GM23338 (cell line): ENCODE data around the gene IL12A. TPM values are rescaled to one million over a fixed set of nuclear protein-coding genes. Genes with fewer than 3 reads are reported as not detected.

Experiments used
- ATAC-seq: fragments of 200-7000 bp; cut with Tn5 transposase; 3 replicates; pipeline ENCODE4 v1.9.1; 2020
- DNase-seq: peaks from one replicate; pipeline ENCODE4 v3.0.0-alpha.2; 2015; ENCODE audit warnings: low spot score
- H2AFZ ChIP-seq: fragments of 200-600 bp; sonication (generic); 2 replicates; pipeline ENCODE4 v1.8.0; 2016; ENCODE audit warnings: antibody characterized with exemption, mild to moderate bottlenecking, moderate library complexity
- H3F3A ChIP-seq: fragments of 200-600 bp; sonication (generic); replicated peaks from 2 replicates; pipeline ENCODE4 v1.8.0; 2017; ENCODE audit warnings: antibody characterized with exemption, mixed run types, low read depth
- H3K27ac ChIP-seq: fragments of 200-600 bp; sonication (generic); 2 replicates; pipeline ENCODE4 v1.6.1; 2016; ENCODE audit warnings: low read depth
- H3K27me3 ChIP-seq: fragments of 200-600 bp; sonication (generic); 2 replicates; pipeline ENCODE4 v1.8.0; 2016; ENCODE audit warnings: mild to moderate bottlenecking, mixed run types, moderate library complexity; ENCODE audit not compliant: insufficient read depth
- H3K36me3 ChIP-seq: fragments of 200-600 bp; sonication (generic); 2 replicates; pipeline ENCODE4 v1.8.0; 2016; ENCODE audit warnings: mild to moderate bottlenecking; ENCODE audit not compliant: insufficient read depth
- H3K4me1 ChIP-seq: fragments of 200-600 bp; sonication (generic); 2 replicates; pipeline ENCODE4 v1.8.0; 2016; ENCODE audit warnings: mild to moderate bottlenecking, moderate library complexity; ENCODE audit not compliant: insufficient read depth
- H3K4me2 ChIP-seq: fragments of 200-600 bp; sonication (generic); 2 replicates; pipeline ENCODE4 v1.7.1; 2017; ENCODE audit warnings: mixed run types
- H3K4me3 ChIP-seq: fragments of 200-600 bp; sonication (generic); 2 replicates; pipeline ENCODE4 v1.6.1; 2016; ENCODE audit warnings: mixed run types
- H3K79me2 ChIP-seq: fragments of 200-600 bp; sonication (generic); replicated peaks from 2 replicates; pipeline ENCODE4 v1.8.0; 2017; ENCODE audit warnings: mild to moderate bottlenecking; ENCODE audit not compliant: insufficient read depth
- H3K9me2 ChIP-seq: fragments of 200-600 bp; sonication (generic); 2 replicates; pipeline ENCODE4 v1.8.0; 2017; ENCODE audit not compliant: insufficient read depth
- H4K20me1 ChIP-seq: fragments of 200-600 bp; sonication (generic); replicated peaks from 2 replicates; pipeline ENCODE4 v1.8.0; 2017; ENCODE audit warnings: mild to moderate bottlenecking; ENCODE audit not compliant: insufficient read depth
- H3K27ac Mint-ChIP-seq: 2 replicates; pipeline ENCODE4 v1.8.0; 2020; ENCODE audit warnings: inconsistent platforms, mild to moderate bottlenecking, moderate library complexity, mixed read lengths
- H3K27me3 Mint-ChIP-seq: 3 replicates; pipeline ENCODE4 v1.8.0; 2022; ENCODE audit warnings: low read depth, mild to moderate bottlenecking, moderate library complexity, mixed read lengths, inconsistent platforms; ENCODE audit not compliant: insufficient read depth, poor library complexity
- H3K36me3 Mint-ChIP-seq: 3 replicates; pipeline ENCODE4 v1.8.0; 2021; ENCODE audit warnings: low read depth, mild to moderate bottlenecking, inconsistent platforms, moderate library complexity, mixed read lengths
- H3K4me1 Mint-ChIP-seq: 3 replicates; pipeline ENCODE4 v1.8.0; 2020; ENCODE audit warnings: mild to moderate bottlenecking, inconsistent platforms, mixed read lengths
- H3K4me3 Mint-ChIP-seq: 3 replicates; pipeline ENCODE4 v1.8.0; 2021; ENCODE audit warnings: moderate library complexity, mild to moderate bottlenecking, inconsistent platforms, mixed read lengths
- H3K9me3 Mint-ChIP-seq: 3 replicates; pipeline ENCODE4 v1.8.0; 2020; ENCODE audit warnings: moderate library complexity, mild to moderate bottlenecking, inconsistent platforms, mixed read lengths
- CREB1 ChIP-seq: fragments of 250-450 bp; sonication (Bioruptor Pico); IDR thresholded peaks from 2 replicates; pipeline ENCODE4 v1.5.0; 2020; ENCODE audit warnings: low read depth, mild to moderate bottlenecking, moderate library complexity
- CTCF ChIP-seq, 2 experiments: fragments of 200-600 bp in 1 of 2; sonication (generic) in 1 of 2; conservative IDR thresholded peaks; 2 replicates each; pipeline versions ENCODE4 v1.5.1 to v1.6.1; 2016 to 2017; ENCODE audit warnings: antibody characterized with exemption in 2 of 2, low read depth in 2 of 2, mild to moderate bottlenecking in 2 of 2, moderate library complexity in 1 of 2
- ETS1 ChIP-seq: IDR thresholded peaks from 2 replicates; pipeline ENCODE4 v1.6.1; 2016; ENCODE audit warnings: antibody characterized with exemption
- EZH2 ChIP-seq: fragments of 200-600 bp; sonication (generic); IDR thresholded peaks from one replicate; pipeline ENCODE4 v1.8.0; 2017; ENCODE audit warnings: antibody characterized with exemption, mild to moderate bottlenecking, low read depth; ENCODE audit not compliant: unreplicated experiment
- EZH2phosphoT487 ChIP-seq: fragments of 200-600 bp; sonication (generic); IDR thresholded peaks from one replicate; pipeline ENCODE4 v1.8.1; 2018; ENCODE audit warnings: antibody characterized with exemption; ENCODE audit not compliant: unreplicated experiment
- JUNB ChIP-seq: IDR thresholded peaks from one replicate; pipeline ENCODE4 v1.6.1; 2016; ENCODE audit warnings: antibody characterized with exemption; ENCODE audit not compliant: unreplicated experiment
- NANOG ChIP-seq: IDR thresholded peaks from 2 replicates; pipeline ENCODE4 v1.6.1; 2016; ENCODE audit warnings: antibody characterized with exemption, borderline replicate concordance
- POLR2AphosphoS5 ChIP-seq: IDR thresholded peaks from 2 replicates; pipeline ENCODE4 v1.6.1; 2016; ENCODE audit warnings: antibody characterized with exemption, low read depth
- REST ChIP-seq: IDR thresholded peaks from one replicate; pipeline ENCODE4 v1.6.1; 2018; ENCODE audit warnings: antibody characterized with exemption; ENCODE audit not compliant: unreplicated experiment
- STAT1 ChIP-seq: IDR thresholded peaks from one replicate; pipeline ENCODE4 v1.6.1; 2016; ENCODE audit warnings: antibody characterized with exemption; ENCODE audit not compliant: unreplicated experiment
- ZNF114 ChIP-seq: fragments of 250-450 bp; sonication (Bioruptor Pico); IDR thresholded peaks from 2 replicates; pipeline ENCODE4 v1.5.0; 2020; ENCODE audit warnings: mild to moderate bottlenecking, moderate library complexity
- ZNF331 ChIP-seq: fragments of 250-450 bp; sonication (Bioruptor Pico); IDR thresholded peaks from 2 replicates; pipeline ENCODE4 v1.5.0; 2020; ENCODE audit warnings: low read depth, mild to moderate bottlenecking, moderate library complexity
- ZNF462 ChIP-seq: fragments of 250-450 bp; sonication (Bioruptor Pico); IDR thresholded peaks from 2 replicates; pipeline ENCODE4 v1.5.0; 2020; ENCODE audit warnings: mild to moderate bottlenecking, moderate library complexity
- polyA plus RNA-seq: library from polyadenylated mRNA; unstranded; fragments of >200 nt; fragmentation: Nextera tagmentation; extraction: Ambion mirVana; gene quantifications from 2 replicates; pipeline ENCODE4 v1.2.1, GENCODE V29; 2016
- total RNA-seq: library from RNA; depleted of rRNA; stranded (reverse); fragments of >200 nt; shearing (Covaris generic); gene quantifications from 2 replicates; pipeline ENCODE4 v1.2.3, GENCODE V29; 2014

The IL12A gene
- total and polyA plus RNA-seq, 2 experiments from 2014 or later: 0.69 to 1.3 TPM

- Histone ChIP-seq H3K4me2 (no peak overlapping the region), H3K9me2 (no peaks in the 10 kb centered on the region), H2AFZ (no peak overlapping the region), H3K27me3 (no peaks in the 10 kb centered on the region), H3K36me3 (no peaks in the 10 kb centered on the region), H3F3A (no peaks in the 10 kb centered on the region), H3K27ac (no peak overlapping the region), H3K79me2 (no peaks in the 10 kb centered on the region), H3K4me1 (no peaks in the 10 kb centered on the region), H4K20me1 (no peaks in the 10 kb centered on the region), H3K4me3 (no peak overlapping the region)
- TF ChIP-seq JUNB (no peak), STAT1 (no peak), REST (no peak), ETS1 (no peak), ZNF462 (CRISPR knock-in tag) (no peak), EZH2 (no peak), EZH2phosphoT487 (no peak), ZNF331 (CRISPR knock-in tag) (no peak), ZNF114 (CRISPR knock-in tag) (no peak), CREB1 (CRISPR knock-in tag) (no peak), POLR2AphosphoS5 (no peak), CTCF (conservative IDR thresholded peaks at IDR 0.05; ENCODE audit: low read depth in 2 of 2) (no peak), NANOG (no peak)
- Mint-ChIP-seq H3K36me3 (no peaks in the 10 kb centered on the region), H3K27ac (no peak overlapping the region), H3K4me1 (no peaks in the 10 kb centered on the region), H3K9me3 (no peaks in the 10 kb centered on the region), H3K27me3 (peaks cover 3% of the 10 kb centered on the region), H3K4me3 (no peak overlapping the region)
- no peak for ATAC-seq
- no peak for DNase-seq
These were observed 33.4 kb downstream of the IL12A start for GRCh38 chr3:160022068-160022467.
